K562 (cell line): ENCODE results near the gene CCDC174. TPM values are rescaled to one million over a fixed set of nuclear protein-coding genes. Genes with fewer than 3 reads are reported as not detected.
A peak's percentile ranks its signal among the peaks of the same experiment; 100 is the strongest.

ENCODE experiments used
- ATAC-seq: fragments of 200-7000 bp; cut with Tn5 transposase; 3 replicates; pipeline ENCODE4 v1.9.1; 2020; ENCODE audit warnings: moderate library complexity
- BruUV-seq: library from RNA; stranded (reverse); fragments of 400-500 nt; replicated peaks from 2 replicates; lab custom pipeline; 2021; lab: Mats Ljungman, UMichigan
- CTCF ChIA-PET: fragments of 300-600 bp; formaldehyde crosslinking; extraction: SDS; loops from one replicate; lab custom pipeline; 2021; ENCODE audit warnings: low intra/inter-chr PET ratio; lab: Yijun Ruan, JAX
- POLR2A ChIA-PET: fragments of 300-600, 350-650 bp; sonication (Branson Sonifier 250); formaldehyde crosslinking; extraction: SDS; loops from one replicate; lab custom pipeline; 2021; ENCODE audit warnings: antibody characterized with exemption, inconsistent platforms; lab: Yijun Ruan, JAX
- DNase-seq, 4 experiments: peaks; one replicate each; pipeline versions ENCODE4 v3.0.0 to v3.0.0-alpha.2; 2011 to 2018; ENCODE audit warnings: low spot score in 3 of 4, mixed read lengths in 3 of 4; ENCODE audit errors: extremely low read depth in 1 of 4
- FAIRE-seq: peaks from 2 replicates; lab custom pipeline; 2011; peaks lifted over from hg19 to GRCh38; lab: Jason Lieb, UNC
- H2AFZ ChIP-seq: 2 replicates; pipeline ENCODE4 v1.6.0; 2011; ENCODE audit warnings: low read depth, low read length, control low read depth, inconsistent platforms
- H3K27ac ChIP-seq: fragments of 200-600 bp; 3 replicates; pipeline ENCODE4 v1.8.0; 2011; ENCODE audit warnings: low read depth, mild to moderate bottlenecking, control low read depth, inconsistent platforms, low read length, moderate library complexity, mixed read lengths; ENCODE audit errors: extremely low read depth
- H3K27me3 ChIP-seq, 2 experiments: fragments of 300-600 bp in 1 of 2; 2 replicates in 1 of 2; 3 replicates in 1 of 2; pipeline versions ENCODE4 v1.6.0 to v1.8.0; 2011; ENCODE audit warnings: inconsistent platforms in 2 of 2, low read length in 2 of 2, mild to moderate bottlenecking in 1 of 2, mixed read lengths in 1 of 2, moderate library complexity in 1 of 2; ENCODE audit not compliant: control insufficient read depth in 2 of 2, insufficient read depth in 2 of 2
- H3K36me3 ChIP-seq: fragments of 300-600 bp; 3 replicates; pipeline ENCODE4 v1.8.0; 2011; ENCODE audit warnings: mild to moderate bottlenecking, low read length, inconsistent platforms; ENCODE audit not compliant: control insufficient read depth, insufficient read depth
- H3K4me1 ChIP-seq, 2 experiments: fragments of 200-600 bp in 1 of 2; replicated peaks in 1 of 2; 2 replicates in 1 of 2; 3 replicates in 1 of 2; pipeline versions ENCODE4 v1.5.1 to v1.8.0; 2011; ENCODE audit warnings: inconsistent platforms in 2 of 2, low read length in 2 of 2, mild to moderate bottlenecking in 1 of 2, mixed read lengths in 1 of 2, moderate library complexity in 1 of 2; ENCODE audit not compliant: control insufficient read depth in 2 of 2, insufficient read depth in 2 of 2
- H3K4me2 ChIP-seq: 2 replicates; pipeline ENCODE4 v1.6.1; 2011; ENCODE audit warnings: low read length, control low read depth, inconsistent platforms, mixed read lengths; ENCODE audit not compliant: insufficient read depth
- H3K4me3 ChIP-seq: fragments of 200-600 bp; sonication (generic), shearing (Covaris generic); 2 replicates; pipeline ENCODE4 v1.5.1; 2016; ENCODE audit warnings: control low read depth, inconsistent platforms
- H3K79me2 ChIP-seq: fragments of 200-600 bp; 3 replicates; pipeline ENCODE4 v1.8.0; 2011; ENCODE audit warnings: low read length, inconsistent platforms; ENCODE audit not compliant: control insufficient read depth, insufficient read depth
- H3K9ac ChIP-seq, 2 experiments: 2 replicates each; pipeline versions ENCODE4 v1.6.0 to v1.6.1; 2011; ENCODE audit warnings: low read depth in 2 of 2, low read length in 2 of 2, control low read depth in 1 of 2, inconsistent platforms in 1 of 2, mild to moderate bottlenecking in 1 of 2, mixed read lengths in 1 of 2; ENCODE audit not compliant: insufficient read depth in 1 of 2
- H3K9me1 ChIP-seq: one replicate; pipeline ENCODE4 v1.6.0; 2011; ENCODE audit warnings: inconsistent platforms, mild to moderate bottlenecking, low read length, moderate library complexity; ENCODE audit not compliant: control insufficient read depth, insufficient read depth
- H3K9me3 ChIP-seq: replicated peaks from 2 replicates; pipeline ENCODE4 v1.5.1; 2011; ENCODE audit warnings: low read depth, low read length, inconsistent platforms; ENCODE audit not compliant: control insufficient read depth, insufficient read depth
- H4K20me1 ChIP-seq: replicated peaks from 2 replicates; pipeline ENCODE4 v1.6.1; 2011; ENCODE audit warnings: low read length, inconsistent platforms, mixed read lengths; ENCODE audit not compliant: control insufficient read depth, insufficient read depth
- BACH1 ChIP-seq: fragments of 200-800 bp; sonication (Bioruptor generic); IDR thresholded peaks from 2 replicates; pipeline ENCODE4 v1.6.1; 2016; ENCODE audit warnings: missing genetic modification characterization, missing compliant biosample characterization
- CBFA2T3 ChIP-seq: fragments of 450-650 bp; IDR thresholded peaks from 2 replicates; pipeline ENCODE4 v1.6.1; 2017
- CREB5 ChIP-seq: fragments of 250-450 bp; sonication (Bioruptor Pico); IDR thresholded peaks from 2 replicates; pipeline ENCODE4 v1.5.0; 2020; ENCODE audit warnings: mild to moderate bottlenecking
- HDAC1 ChIP-seq, 2 experiments: fragments of 450-650 bp; IDR thresholded peaks; 2 replicates each; pipeline ENCODE4 v1.6.1; 2016 to 2017; ENCODE audit warnings: inconsistent platforms in 1 of 2, mild to moderate bottlenecking in 1 of 2, moderate library complexity in 1 of 2
- HDAC8 ChIP-seq: fragments of 450-650 bp; IDR thresholded peaks from 2 replicates; pipeline ENCODE4 v1.6.1; 2016; ENCODE audit warnings: mild to moderate bottlenecking, missing genetic modification characterization, moderate library complexity, missing compliant biosample characterization
- LARP7 ChIP-seq: fragments of 450-650 bp; IDR thresholded peaks from 2 replicates; pipeline ENCODE4 v1.6.1; 2016
- MEIS2 ChIP-seq: fragments of 450-650 bp; IDR thresholded peaks from 2 replicates; pipeline ENCODE4 v1.6.1; 2014; ENCODE audit warnings: mild to moderate bottlenecking; ENCODE audit not compliant: partially characterized antibody
- SMARCB1 ChIP-seq: IDR thresholded peaks from 2 replicates; pipeline ENCODE4 v1.6.1; 2011; ENCODE audit warnings: improper control_type of control experiment, low read depth; ENCODE audit not compliant: insufficient read length
- ZNF232 ChIP-seq: sonication (generic); formaldehyde crosslinking; IDR thresholded peaks from 2 replicates; pipeline ENCODE4 v1.8.0; 2022; ENCODE audit warnings: mild to moderate bottlenecking, missing genetic modification reagents
- WGBS: fragments of 100-300 bp; shearing (Covaris generic); methylation state at CpG from one replicate; pipeline ENCODE4 v1.1.6; 2016; ENCODE audit warnings: low coverage, mixed read lengths; ENCODE audit not compliant: insufficient coverage; ENCODE audit errors: missing lambda C conversion rate; 5-methylcytosine and 5-hydroxymethylcytosine counted together
- in situ Hi-C: fragments of 300-500 bp; cut with MboI; formaldehyde crosslinking; loops from 4 replicates; pipeline ENCODE4 v1.15.0; 2018; ENCODE audit warnings: inconsistent platforms, mixed read lengths
- intact Hi-C: fragments of 100-400 bp; cut with micrococcal nuclease; formaldehyde crosslinking; loops from 2 replicates; pipeline ENCODE4 v1.14.2; 2022
- polyA plus RNA-seq, 8 experiments: library from polyadenylated mRNA; depleted of rRNA in 4 of 8; stranded (reverse) in 5 of 8; unstranded in 3 of 8; fragments of >200 nt; fragmentation: Nextera tagmentation in 2 of 8; fragmentation: Illumina TruSeq in 1 of 8; extraction: Ambion mirVana in 2 of 8; extraction: Trizol in 1 of 8; gene quantifications; 2 replicates each; pipeline versions ENCODE4 v1.2.1 to v1.2.3, GENCODE V29; 2011 to 2014; ENCODE audit warnings: inconsistent platforms in 1 of 8, missing spikeins in 1 of 8
- total RNA-seq, 7 experiments: library from RNA; depleted of rRNA in 6 of 7; stranded (reverse); fragments of >200 nt in 6 of 7; fragmentation: Illumina TruSeq in 2 of 7; extraction: Trizol in 2 of 7; gene quantifications; 2 replicates each; pipeline versions ENCODE4 v1.2.1 to v1.2.3, GENCODE V29; 2011 to 2021; ENCODE audit warnings: low replicate concordance in 1 of 7
- TF ChIP-seq, protein P1 (sequence below): fragments of 250-450 bp; sonication (Bioruptor Pico); IDR thresholded peaks from 2 replicates; pipeline ENCODE4 v1.5.1; 2021; ENCODE audit warnings: mild to moderate bottlenecking
- TF ChIP-seq, protein P2 (sequence below): fragments of 450-650 bp; formaldehyde crosslinking; IDR thresholded peaks from 2 replicates; pipeline ENCODE4 v1.4.0; 2020; ENCODE audit warnings: mild to moderate bottlenecking, moderate library complexity
- TF ChIP-seq, protein P3 (sequence below): fragments of 200-800 bp; sonication (Bioruptor generic); IDR thresholded peaks from 2 replicates; pipeline ENCODE4 v1.6.1; 2016; ENCODE audit warnings: missing genetic modification characterization, missing compliant biosample characterization

CCDC174 gene
- total and polyA plus RNA-seq, 9 of the 15 experiments (the other 6 are each of a cell fraction or from before 2014, with no cell fraction given) = 7.4 to 41.0 (median 28.5) TPM

GRCh38 chr3:14628406-14628805, 23.2 kb upstream of the CCDC174 start:
- FAIRE-seq = peak; percentile 68
- CTCF ChIA-PET = no interaction called here
- TF ChIP-seq CBFA2T3 = peak; percentile 11; the same call in 1 of the 2 replicates
- TF ChIP-seq LARP7 = no peak
- no peak for TF ChIP-seq HDAC8 (tag)
- TF ChIP-seq, protein P1, sequence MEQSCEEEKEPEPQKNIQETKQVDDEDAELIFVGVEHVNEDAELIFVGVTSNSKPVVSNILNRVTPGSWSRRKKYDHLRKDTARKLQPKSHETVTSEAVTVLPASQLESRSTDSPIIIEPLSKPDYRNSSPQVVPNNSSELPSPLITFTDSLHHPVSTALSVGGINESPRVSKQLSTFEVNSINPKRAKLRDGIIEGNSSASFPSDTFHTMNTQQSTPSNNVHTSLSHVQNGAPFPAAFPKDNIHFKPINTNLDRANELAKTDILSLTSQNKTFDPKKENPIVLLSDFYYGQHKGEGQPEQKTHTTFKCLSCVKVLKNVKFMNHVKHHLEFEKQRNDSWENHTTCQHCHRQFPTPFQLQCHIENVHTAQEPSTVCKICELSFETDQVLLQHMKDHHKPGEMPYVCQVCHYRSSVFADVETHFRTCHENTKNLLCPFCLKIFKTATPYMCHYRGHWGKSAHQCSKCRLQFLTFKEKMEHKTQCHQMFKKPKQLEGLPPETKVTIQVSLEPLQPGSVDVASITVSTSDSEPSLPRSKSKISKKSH (CRISPR knock-in tag) = no peak
- TF ChIP-seq CREB5 (CRISPR knock-in tag) = no peak
- TF ChIP-seq, protein P2, sequence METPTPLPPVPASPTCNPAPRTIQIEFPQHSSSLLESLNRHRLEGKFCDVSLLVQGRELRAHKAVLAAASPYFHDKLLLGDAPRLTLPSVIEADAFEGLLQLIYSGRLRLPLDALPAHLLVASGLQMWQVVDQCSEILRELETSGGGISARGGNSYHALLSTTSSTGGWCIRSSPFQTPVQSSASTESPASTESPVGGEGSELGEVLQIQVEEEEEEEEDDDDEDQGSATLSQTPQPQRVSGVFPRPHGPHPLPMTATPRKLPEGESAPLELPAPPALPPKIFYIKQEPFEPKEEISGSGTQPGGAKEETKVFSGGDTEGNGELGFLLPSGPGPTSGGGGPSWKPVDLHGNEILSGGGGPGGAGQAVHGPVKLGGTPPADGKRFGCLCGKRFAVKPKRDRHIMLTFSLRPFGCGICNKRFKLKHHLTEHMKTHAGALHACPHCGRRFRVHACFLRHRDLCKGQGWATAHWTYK (CRISPR knock-in tag) = no peak
- no peak for TF ChIP-seq SMARCB1
- TF ChIP-seq HDAC1 (IDR thresholded peaks at IDR 0.05) = no peak
- TF ChIP-seq, protein P3, sequence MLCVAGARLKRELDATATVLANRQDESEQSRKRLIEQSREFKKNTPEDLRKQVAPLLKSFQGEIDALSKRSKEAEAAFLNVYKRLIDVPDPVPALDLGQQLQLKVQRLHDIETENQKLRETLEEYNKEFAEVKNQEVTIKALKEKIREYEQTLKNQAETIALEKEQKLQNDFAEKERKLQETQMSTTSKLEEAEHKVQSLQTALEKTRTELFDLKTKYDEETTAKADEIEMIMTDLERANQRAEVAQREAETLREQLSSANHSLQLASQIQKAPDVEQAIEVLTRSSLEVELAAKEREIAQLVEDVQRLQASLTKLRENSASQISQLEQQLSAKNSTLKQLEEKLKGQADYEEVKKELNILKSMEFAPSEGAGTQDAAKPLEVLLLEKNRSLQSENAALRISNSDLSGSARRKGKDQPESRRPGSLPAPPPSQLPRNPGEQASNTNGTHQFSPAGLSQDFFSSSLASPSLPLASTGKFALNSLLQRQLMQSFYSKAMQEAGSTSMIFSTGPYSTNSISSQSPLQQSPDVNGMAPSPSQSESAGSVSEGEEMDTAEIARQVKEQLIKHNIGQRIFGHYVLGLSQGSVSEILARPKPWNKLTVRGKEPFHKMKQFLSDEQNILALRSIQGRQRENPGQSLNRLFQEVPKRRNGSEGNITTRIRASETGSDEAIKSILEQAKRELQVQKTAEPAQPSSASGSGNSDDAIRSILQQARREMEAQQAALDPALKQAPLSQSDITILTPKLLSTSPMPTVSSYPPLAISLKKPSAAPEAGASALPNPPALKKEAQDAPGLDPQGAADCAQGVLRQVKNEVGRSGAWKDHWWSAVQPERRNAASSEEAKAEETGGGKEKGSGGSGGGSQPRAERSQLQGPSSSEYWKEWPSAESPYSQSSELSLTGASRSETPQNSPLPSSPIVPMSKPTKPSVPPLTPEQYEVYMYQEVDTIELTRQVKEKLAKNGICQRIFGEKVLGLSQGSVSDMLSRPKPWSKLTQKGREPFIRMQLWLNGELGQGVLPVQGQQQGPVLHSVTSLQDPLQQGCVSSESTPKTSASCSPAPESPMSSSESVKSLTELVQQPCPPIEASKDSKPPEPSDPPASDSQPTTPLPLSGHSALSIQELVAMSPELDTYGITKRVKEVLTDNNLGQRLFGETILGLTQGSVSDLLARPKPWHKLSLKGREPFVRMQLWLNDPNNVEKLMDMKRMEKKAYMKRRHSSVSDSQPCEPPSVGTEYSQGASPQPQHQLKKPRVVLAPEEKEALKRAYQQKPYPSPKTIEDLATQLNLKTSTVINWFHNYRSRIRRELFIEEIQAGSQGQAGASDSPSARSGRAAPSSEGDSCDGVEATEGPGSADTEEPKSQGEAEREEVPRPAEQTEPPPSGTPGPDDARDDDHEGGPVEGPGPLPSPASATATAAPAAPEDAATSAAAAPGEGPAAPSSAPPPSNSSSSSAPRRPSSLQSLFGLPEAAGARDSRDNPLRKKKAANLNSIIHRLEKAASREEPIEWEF (CRISPR knock-in tag) = no peak
- TF ChIP-seq BACH1 (tag) = no peak
- peak; percentile 4 for TF ChIP-seq MEIS2
- TF ChIP-seq ZNF232 (CRISPR knock-in tag) = no peak

More at GRCh38 chr3:14628406-14628805, 23.2 kb upstream of the CCDC174 start:
- Histone ChIP-seq H4K20me1 (no peaks in the 10 kb centered on the region), H3K4me2 (no peak overlapping the region), H3K79me2 (no peaks in the 10 kb centered on the region), H3K4me3 (no peak overlapping the region), H3K9me3 (no peaks in the 10 kb centered on the region), H3K36me3 (no peaks in the 10 kb centered on the region), H3K27me3 (peaks cover 23 to 39% of the 10 kb centered on the region in 2 experiments; a peak in 4 of 5 replicates), H3K9ac (no peak overlapping the region), H2AFZ (no peak overlapping the region), H3K27ac (no peak overlapping the region), H3K9me1 (no peaks in the 10 kb centered on the region), H3K4me1 (peaks cover 3 to 4% of the 10 kb centered on the region in 2 experiments; a peak in 2 of 5 replicates)
- peak; percentile 42; the same call in 2 of the 3 replicates for ATAC-seq
- in situ Hi-C loops = no loop called here
- intact Hi-C loops = no loop called here
- POLR2A ChIA-PET = interaction anchor here (0.7 kb wide), 1 partner anchor 28 kb away, joined by 4 read pairs; no protein-coding TSS in a partner anchor
- peak in 1 of 4 experiments; percentile 21 for DNase-seq
- no TSS peak for BruUV-seq
- 2% methylated on average over 4 of the region's 4 CpGs for WGBS
